MM.1S (cell line): ENCODE measurements around the gene MAD1L1.

ENCODE experiments used
- DNase-seq: peaks from one replicate; pipeline ENCODE4 v3.0.0-alpha.2; 2015
- H2AFZ ChIP-seq: fragments of 300-600 bp; sonication (generic); 2 replicates; pipeline ENCODE4 v1.6.0; 2016; ENCODE audit warnings: antibody characterized with exemption, low read length
- H3F3A ChIP-seq: fragments of 300-600 bp; sonication (generic); 2 replicates; pipeline ENCODE4 v1.6.1; 2016; ENCODE audit warnings: mild to moderate bottlenecking, antibody characterized with exemption, low read length, moderate library complexity, mixed read lengths; ENCODE audit not compliant: insufficient read depth
- H3K27ac ChIP-seq: fragments of 300-600 bp; sonication (generic); 2 replicates; pipeline ENCODE4 v1.5.1; 2016; ENCODE audit warnings: mild to moderate bottlenecking, low read length
- H3K27me3 ChIP-seq: fragments of 300-600 bp; sonication (generic); replicated peaks from 2 replicates; pipeline ENCODE4 v1.6.0; 2016; ENCODE audit warnings: low read length; ENCODE audit not compliant: insufficient read depth
- H3K36me3 ChIP-seq: fragments of 300-600 bp; sonication (generic); replicated peaks from 2 replicates; pipeline ENCODE4 v1.6.1; 2016; ENCODE audit warnings: mild to moderate bottlenecking, low read length, mixed read lengths; ENCODE audit not compliant: insufficient read depth
- H3K4me1 ChIP-seq: fragments of 300-600 bp; sonication (generic); 2 replicates; pipeline ENCODE4 v1.6.1; 2016; ENCODE audit warnings: low read length, mixed read lengths
- H3K4me2 ChIP-seq: fragments of 300-600 bp; sonication (generic); 2 replicates; pipeline ENCODE4 v1.6.0; 2016; ENCODE audit warnings: low read depth, low read length
- H3K4me3 ChIP-seq: fragments of 300-600 bp; sonication (generic); 2 replicates; pipeline ENCODE4 v1.5.1; 2016; ENCODE audit warnings: low read length, mixed read lengths
- H3K79me2 ChIP-seq: fragments of 300-600 bp; sonication (generic); 2 replicates; pipeline ENCODE4 v1.6.1; 2016; ENCODE audit warnings: mixed run types, low read length, mixed read lengths
- H3K9ac ChIP-seq: fragments of 300-600 bp; sonication (generic); 2 replicates; pipeline ENCODE4 v1.6.1; 2016; ENCODE audit warnings: low read length, mixed read lengths
- H3K9me2 ChIP-seq: fragments of 300-600 bp; sonication (generic); replicated peaks from 2 replicates; pipeline ENCODE4 v1.6.1; 2016; ENCODE audit warnings: mild to moderate bottlenecking, low read length, mixed read lengths; ENCODE audit not compliant: insufficient read depth
- H3K9me3 ChIP-seq: fragments of 300-600 bp; sonication (generic); replicated peaks from 2 replicates; pipeline ENCODE4 v1.6.1; 2016; ENCODE audit warnings: mild to moderate bottlenecking, low read length, mixed read lengths; ENCODE audit not compliant: insufficient read depth
- H4K20me1 ChIP-seq: fragments of 300-600 bp; sonication (generic); 2 replicates; pipeline ENCODE4 v1.6.1; 2016; ENCODE audit warnings: mild to moderate bottlenecking, low read length, moderate library complexity, mixed read lengths; ENCODE audit not compliant: insufficient read depth
- EZH2 ChIP-seq: fragments of 300-600 bp; sonication (generic); optimal IDR thresholded peaks from 2 replicates; pipeline ENCODE3; 2017; ENCODE audit warnings: low read depth, mild to moderate bottlenecking, antibody characterized with exemption, low read length, mixed read lengths
- EZH2phosphoT487 ChIP-seq: fragments of 300-600 bp; sonication (generic); IDR thresholded peaks from 2 replicates; pipeline ENCODE4 v1.6.1; 2018; ENCODE audit warnings: antibody characterized with exemption, low read length
- TF ChIP-seq, protein P1 (sequence below): fragments of 300-600 bp; sonication (generic); IDR thresholded peaks from 2 replicates; pipeline ENCODE4 v1.5.1; 2016; ENCODE audit warnings: antibody characterized with exemption, low read length, mixed read lengths

The MAD1L1 gene

GRCh38 chr7:1954366-1955004 is 278.3 kb downstream of the MAD1L1 start:
- H3K4me1 ChIP-seq, result no peaks in the 10 kb centered on the region
- H3F3A ChIP-seq, result no peaks in the 10 kb centered on the region
- H3K4me3 ChIP-seq, result no peak overlapping the region
- H3K36me3 ChIP-seq, result no peaks in the 10 kb centered on the region
- no peak overlapping the region for H3K9ac ChIP-seq
- no peak for DNase-seq
- no peaks in the 10 kb centered on the region for H3K27me3 ChIP-seq
- no peaks in the 10 kb centered on the region for H4K20me1 ChIP-seq
- H3K9me2 ChIP-seq, result no peaks in the 10 kb centered on the region
- H2AFZ ChIP-seq, result no peak overlapping the region
- no peak for TF ChIP-seq EZH2phosphoT487
- TF ChIP-seq, protein P1, sequence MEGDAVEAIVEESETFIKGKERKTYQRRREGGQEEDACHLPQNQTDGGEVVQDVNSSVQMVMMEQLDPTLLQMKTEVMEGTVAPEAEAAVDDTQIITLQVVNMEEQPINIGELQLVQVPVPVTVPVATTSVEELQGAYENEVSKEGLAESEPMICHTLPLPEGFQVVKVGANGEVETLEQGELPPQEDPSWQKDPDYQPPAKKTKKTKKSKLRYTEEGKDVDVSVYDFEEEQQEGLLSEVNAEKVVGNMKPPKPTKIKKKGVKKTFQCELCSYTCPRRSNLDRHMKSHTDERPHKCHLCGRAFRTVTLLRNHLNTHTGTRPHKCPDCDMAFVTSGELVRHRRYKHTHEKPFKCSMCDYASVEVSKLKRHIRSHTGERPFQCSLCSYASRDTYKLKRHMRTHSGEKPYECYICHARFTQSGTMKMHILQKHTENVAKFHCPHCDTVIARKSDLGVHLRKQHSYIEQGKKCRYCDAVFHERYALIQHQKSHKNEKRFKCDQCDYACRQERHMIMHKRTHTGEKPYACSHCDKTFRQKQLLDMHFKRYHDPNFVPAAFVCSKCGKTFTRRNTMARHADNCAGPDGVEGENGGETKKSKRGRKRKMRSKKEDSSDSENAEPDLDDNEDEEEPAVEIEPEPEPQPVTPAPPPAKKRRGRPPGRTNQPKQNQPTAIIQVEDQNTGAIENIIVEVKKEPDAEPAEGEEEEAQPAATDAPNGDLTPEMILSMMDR, result no peak
- no peak for TF ChIP-seq EZH2
- no peak overlapping the region for H3K27ac ChIP-seq
- H3K79me2 ChIP-seq, result no peaks in the 10 kb centered on the region
- H3K4me2 ChIP-seq, result no peak overlapping the region
- H3K9me3 ChIP-seq, result no peaks in the 10 kb centered on the region

DNA sequence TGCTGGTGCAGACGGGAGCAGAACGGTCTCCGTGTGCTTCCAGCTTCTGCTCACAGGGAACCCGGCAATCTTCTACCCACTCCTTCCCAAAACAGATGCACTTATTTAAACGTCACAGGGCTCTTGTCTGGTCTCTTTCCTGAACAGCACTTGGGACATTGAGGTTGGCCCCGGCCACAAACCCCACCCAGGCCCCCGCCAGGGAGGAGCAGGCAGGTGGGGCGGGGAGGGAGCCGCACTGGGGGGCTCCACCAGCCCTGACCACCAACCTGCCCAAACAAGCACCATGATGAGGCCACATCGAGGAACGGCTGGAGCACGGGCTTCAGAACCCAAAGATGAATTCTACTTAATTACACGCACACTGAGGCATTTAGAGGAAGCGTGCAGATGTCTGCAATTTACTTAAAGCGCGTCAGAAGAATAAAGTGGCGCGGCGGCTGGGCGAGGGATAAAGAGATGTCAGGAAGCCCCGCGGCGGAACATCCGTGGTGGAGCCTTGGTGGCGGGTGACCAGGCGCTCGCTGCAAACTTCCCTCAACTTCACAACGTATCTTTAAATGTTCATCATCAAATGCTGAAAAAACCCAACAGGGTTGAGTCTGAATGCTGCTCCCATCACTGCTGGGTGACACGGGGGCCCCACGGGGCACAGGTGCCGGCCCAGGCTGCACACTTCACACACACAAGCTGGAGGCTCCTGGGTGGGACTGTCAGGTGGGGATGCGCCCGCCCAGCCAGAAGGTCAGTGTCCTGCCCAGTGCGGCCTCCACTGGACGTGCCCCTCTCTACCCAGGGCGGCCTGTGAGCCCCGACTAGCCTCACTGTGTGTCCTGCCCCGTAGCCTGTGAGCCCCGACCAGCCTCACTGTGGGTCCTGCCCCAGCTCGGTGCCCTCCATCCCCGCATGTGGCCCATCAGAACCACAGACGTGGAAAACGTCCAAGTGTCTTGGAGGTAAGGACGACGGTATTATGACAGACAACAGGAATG is 279.2 kb downstream of the MAD1L1 start:
- Histone ChIP-seq H3K9me2 (no peaks in the 10 kb centered on the region), H3K4me3 (no peak overlapping the region), H2AFZ (no peak overlapping the region), H3K79me2 (no peaks in the 10 kb centered on the region), H4K20me1 (no peaks in the 10 kb centered on the region), H3K4me2 (no peak overlapping the region), H3K4me1 (no peaks in the 10 kb centered on the region), H3K27ac (no peak overlapping the region), H3K27me3 (no peaks in the 10 kb centered on the region), H3K9me3 (no peaks in the 10 kb centered on the region), H3K36me3 (no peaks in the 10 kb centered on the region), H3F3A (no peaks in the 10 kb centered on the region), H3K9ac (no peak overlapping the region)
- DNase-seq, result no peak
- TF ChIP-seq EZH2phosphoT487 (no peak), EZH2 (no peak)
- TF ChIP-seq, protein P1, result no peak

- no peaks in the 10 kb centered on the region for H3K9me2 ChIP-seq
- H4K20me1 ChIP-seq, result no peaks in the 10 kb centered on the region
- H3F3A ChIP-seq, result no peaks in the 10 kb centered on the region
- no peak overlapping the region for H3K27ac ChIP-seq
- no peak overlapping the region for H3K9ac ChIP-seq
- H3K27me3 ChIP-seq, result no peaks in the 10 kb centered on the region
- H3K36me3 ChIP-seq, result no peaks in the 10 kb centered on the region
- no peak overlapping the region for H3K4me2 ChIP-seq
- H2AFZ ChIP-seq, result no peak overlapping the region
- TF ChIP-seq, protein P1, result no peak
- TF ChIP-seq EZH2, result no peak
- H3K4me3 ChIP-seq, result no peak overlapping the region
- DNase-seq, result no peak
- no peaks in the 10 kb centered on the region for H3K4me1 ChIP-seq
- H3K79me2 ChIP-seq, result no peaks in the 10 kb centered on the region
- H3K9me3 ChIP-seq, result no peaks in the 10 kb centered on the region
Observed at GRCh38 chr7:1952781-1953180, 280.0 kb downstream of the MAD1L1 start.
